GM19463 (cell line): ENCODE results near the gene ANK2.
"Not testable (repeated sequence)": the region's sequence is repeated elsewhere in the genome, so short reads cannot be mapped to it uniquely, and the experiment has no call there.

Experiments
- ATAC-seq: cut with Tn5 transposase; IDR thresholded peaks from one replicate; pipeline ENCODE4 v1.9.1; 2021; ENCODE audit warnings: mild to moderate bottlenecking, moderate library complexity; ENCODE audit not compliant: unreplicated experiment

The ANK2 gene

DNA sequence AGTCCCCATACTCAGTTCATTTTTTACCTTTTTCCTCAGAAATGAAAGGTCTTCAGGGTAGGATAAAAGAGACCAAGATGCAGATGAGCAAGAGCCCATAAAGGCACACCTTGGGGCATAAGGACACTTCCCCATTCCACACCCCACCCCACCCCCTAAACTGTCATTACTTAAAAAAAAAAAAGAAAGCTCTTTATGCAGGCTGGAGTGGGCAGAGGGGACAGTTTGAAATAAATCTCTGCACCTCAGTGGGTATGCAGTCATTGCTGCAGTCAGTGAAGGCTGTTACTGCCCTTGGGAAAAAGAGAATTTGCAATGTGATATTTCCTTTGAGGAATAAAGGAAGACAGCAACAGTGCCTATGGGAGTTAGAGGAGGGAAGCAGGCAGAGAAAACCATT, 137.5 kb downstream of the ANK2 start:
- ATAC-seq: no peak

DNA sequence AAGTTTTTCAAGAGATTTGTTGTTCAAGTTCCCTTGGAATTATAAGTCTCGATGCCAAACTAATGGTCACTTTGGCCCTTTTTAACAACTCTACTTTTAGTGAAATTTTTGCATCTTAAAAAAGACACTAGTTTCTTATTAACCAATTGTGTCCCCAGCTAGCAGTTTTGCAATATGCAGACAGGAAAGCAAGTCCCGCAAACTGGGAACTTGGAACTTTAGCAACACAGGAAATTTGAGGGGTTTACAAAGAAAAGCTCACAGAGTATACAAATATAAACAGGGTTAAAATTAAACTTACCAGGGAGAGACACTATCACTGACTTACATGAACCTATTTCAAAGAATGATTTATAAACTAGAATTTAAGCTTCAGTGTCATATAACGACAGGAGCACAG, 137.9 kb downstream of the ANK2 start:
- ATAC-seq: no peak

DNA sequence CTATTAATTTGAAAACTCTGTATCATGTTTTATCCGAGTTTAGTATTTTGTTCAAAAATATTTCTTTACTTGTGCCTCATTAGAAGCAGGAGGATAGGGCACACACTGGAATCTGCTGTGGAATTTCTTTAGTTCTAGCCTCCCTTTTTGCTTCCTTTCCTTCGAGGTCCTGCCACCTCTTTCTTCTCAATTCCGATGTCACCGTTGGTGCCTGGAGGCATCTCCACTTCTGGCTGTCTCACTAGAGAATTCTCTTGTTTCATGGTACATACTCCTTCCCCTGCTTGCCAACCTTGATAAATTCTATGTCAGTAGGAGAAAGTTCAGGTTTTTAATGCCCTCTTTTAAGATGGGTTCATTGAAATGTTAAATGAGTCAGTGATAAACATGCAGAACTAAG, 140.1 kb downstream of the ANK2 start:
- ATAC-seq: no peak

- ATAC-seq: no peak
Measured at GRCh38 chr4:113209153-113209552, 159.7 kb downstream of the ANK2 start.

GRCh38 chr4:113209652-113210320, 160.3 kb downstream of the ANK2 start:
- ATAC-seq: no peak

- ATAC-seq: no peak
Measured at GRCh38 chr4:113212613-113213012, 163.2 kb downstream of the ANK2 start.

DNA sequence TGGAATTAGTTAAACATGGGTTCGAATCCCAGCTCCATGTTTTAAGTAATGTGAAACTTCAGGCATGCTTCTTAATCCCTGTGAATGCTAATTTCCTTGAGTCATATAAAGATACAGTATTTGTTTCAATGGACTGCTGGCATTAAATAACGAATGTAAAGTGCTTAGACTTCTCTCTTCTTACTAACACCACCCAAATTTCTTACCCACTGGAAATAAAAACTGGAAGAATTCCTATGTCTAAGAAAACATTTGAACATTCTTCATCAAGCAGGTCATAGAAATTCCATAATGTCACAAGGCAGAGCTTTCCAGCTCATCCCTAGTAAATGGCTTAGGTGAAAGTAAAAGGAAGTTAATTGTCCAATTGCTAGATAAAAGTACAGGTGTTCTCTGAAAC, 172.5 kb downstream of the ANK2 start:
- no peak for ATAC-seq

GRCh38 chr4:113222471-113222870, 173.0 kb downstream of the ANK2 start:
- ATAC-seq: no peak

DNA sequence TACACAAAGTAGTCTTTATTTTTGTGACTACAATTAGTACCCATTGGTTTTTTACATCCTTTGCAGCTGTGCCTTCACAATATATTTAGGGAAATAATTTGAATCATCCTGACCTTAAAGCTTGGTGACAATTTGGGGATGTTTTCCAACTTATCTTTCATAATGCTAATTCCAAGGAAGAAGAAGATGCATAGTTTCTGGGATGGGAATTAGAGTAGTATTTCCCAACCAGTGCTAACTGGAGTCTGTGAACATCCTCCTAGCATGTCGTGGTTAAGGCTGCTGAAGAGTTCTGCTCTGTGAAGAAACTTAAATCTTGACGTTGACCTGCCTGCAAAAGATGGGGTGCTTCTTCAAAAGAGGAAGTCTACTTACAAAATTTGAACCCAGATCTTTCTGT, 173.5 kb downstream of the ANK2 start:
- ATAC-seq: no peak

DNA sequence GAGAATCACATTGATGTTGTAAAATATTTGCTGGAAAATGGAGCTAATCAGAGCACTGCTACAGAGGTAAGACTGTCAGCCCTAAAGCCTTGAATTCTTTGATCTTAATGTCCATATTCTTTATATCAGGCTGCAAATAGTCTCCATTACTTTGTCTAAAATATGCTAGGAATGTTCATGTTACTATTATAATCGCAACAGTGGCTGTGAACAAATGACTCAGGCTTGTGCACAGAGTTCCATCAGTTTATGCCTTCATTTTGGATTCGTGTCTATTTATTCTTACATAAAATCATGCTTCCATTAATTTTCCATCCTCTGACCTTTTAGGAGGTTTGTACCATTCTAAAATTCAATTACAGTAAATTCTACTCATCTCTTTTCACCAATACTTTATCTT, 182.7 kb downstream of the ANK2 start:
- no peak for ATAC-seq

DNA sequence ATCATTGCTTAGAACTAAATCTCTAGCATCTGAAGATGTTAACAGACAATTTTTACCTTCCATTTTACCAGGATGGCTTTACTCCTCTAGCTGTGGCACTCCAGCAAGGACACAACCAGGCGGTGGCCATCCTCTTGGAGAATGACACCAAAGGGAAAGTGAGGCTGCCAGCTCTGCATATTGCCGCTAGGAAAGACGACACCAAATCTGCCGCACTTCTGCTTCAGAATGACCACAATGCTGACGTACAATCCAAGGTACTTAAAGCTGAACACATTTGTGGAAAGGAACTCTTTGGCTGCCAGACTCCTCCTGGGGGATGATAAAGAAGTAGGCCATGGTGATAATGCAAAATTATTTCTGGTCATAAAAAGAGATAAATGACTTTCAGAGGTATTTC, 187.5 kb downstream of the ANK2 start:
- ATAC-seq: no peak

GRCh38 chr4:113243312-113243711, 193.9 kb downstream of the ANK2 start:
- ATAC-seq: no peak

- ATAC-seq: not testable (repeated sequence)
Measured at GRCh38 chr4:113244747-113245146, 195.3 kb downstream of the ANK2 start.

- ATAC-seq: no peak
Measured at GRCh38 chr4:113248320-113248719, 198.9 kb downstream of the ANK2 start.

- no peak for ATAC-seq
Measured at GRCh38 chr4:113255628-113256027, 206.2 kb downstream of the ANK2 start.

DNA sequence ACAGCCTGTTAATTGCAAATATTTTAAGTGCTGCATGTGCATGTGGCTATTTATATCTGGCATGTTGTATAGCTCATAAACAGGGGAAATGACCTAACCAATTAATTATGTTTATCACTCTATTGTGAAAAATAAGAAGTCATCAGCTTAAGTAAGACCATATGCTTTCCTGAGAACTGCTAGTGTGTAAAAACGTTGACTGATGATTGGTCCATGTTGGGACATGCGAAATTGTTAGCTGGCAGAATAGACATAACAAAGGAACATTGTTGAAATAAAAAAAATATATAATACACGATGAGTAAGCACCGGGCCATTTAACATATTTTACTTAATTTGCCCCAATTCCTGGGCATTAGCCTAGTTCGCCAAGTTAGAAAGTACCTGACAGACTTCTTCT, 207.5 kb downstream of the ANK2 start:
- no peak for ATAC-seq

DNA sequence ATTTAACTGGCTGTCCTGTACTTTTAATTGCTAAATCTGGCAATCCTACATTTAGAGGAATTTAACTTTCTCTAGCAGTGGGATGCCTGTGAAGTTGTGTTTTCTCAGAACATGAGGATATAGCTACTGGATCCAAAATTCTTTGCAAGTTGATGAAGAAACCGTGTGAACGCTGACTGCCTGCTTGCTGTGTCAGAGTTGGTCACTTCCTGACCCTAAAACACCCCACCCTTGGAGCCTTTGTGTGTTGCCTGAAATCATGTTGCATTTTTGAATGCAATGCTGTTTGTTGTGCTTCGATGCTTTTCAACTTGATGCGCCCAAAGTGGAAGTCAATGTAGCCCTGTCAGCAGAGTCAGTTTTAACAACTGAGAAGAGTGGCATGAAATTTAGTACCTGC, 211.2 kb downstream of the ANK2 start:
- ATAC-seq: no peak

DNA sequence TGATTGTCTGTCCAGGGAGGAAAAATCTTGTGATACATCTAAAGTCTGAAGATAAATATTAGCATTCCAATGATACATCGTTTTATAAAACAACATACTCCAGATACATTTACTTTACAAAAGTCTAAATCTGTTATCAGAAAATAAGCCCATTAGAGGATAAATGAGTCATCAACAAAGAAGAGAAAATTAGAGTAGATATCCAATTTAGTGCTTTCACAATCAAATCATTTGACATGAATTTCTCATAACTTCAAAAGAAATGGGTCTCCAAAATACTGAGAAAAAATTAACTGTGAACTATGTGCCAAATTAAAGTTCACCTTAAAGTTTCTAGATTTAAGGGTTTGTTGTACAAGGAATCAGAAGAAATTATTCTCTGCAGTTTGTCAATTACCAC, 213.8 kb downstream of the ANK2 start:
- ATAC-seq: no peak

DNA sequence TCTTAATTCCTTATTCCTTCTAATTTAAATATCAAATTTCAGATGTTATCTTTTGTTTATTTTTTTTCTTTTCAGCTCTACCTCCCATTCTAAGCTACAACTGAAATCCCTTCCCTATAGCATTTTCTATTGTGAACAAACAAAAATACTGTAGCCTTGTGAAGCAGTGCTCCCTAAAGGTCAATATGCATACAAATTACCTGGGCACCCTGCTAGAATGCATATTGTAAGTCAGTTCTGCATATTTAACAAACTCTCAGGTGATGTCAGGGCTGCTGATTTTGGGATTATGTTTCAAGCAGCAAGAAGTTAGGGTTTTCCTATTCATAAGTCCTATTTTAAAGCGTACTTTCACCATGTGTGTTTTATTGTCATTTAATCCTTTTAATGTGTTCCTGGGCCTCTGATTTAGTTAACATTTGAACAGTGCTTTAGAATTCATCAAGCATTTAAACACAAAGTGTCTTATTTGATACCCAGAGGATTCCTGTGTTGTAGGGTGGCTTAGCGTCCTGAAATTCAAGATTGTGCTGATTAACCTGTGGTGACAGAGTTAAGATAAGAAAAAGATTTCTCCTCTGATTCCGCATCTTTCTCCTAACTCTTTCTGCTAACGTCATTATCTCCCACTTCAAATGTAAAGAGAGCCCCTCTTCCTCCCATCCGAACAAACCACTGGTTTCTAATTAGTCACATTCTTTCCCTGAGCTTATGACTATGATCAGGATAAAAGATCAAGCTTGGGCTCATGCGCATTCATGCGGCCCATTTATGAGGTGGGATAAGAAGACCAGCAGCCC, 221.3 kb downstream of the ANK2 start:
- no peak for ATAC-seq

DNA sequence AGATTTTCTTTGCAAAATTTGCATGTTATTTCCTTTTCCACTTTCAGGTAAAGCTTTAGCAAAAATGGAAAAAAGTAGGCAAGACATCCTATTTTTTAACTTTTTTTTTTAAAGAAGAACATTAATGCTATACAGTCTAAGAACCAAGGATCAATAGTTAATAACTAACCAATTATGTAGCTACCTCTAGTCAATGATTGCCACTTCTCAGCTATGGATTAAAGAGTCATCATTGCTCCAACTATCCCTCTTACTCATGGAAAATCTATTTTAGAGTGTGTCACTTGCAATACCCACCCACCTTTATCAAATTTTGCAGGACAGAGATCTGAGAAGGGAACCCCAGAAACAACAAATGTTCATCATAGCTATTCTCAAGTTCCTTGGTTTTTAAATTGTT, 223.1 kb downstream of the ANK2 start:
- no peak for ATAC-seq

DNA sequence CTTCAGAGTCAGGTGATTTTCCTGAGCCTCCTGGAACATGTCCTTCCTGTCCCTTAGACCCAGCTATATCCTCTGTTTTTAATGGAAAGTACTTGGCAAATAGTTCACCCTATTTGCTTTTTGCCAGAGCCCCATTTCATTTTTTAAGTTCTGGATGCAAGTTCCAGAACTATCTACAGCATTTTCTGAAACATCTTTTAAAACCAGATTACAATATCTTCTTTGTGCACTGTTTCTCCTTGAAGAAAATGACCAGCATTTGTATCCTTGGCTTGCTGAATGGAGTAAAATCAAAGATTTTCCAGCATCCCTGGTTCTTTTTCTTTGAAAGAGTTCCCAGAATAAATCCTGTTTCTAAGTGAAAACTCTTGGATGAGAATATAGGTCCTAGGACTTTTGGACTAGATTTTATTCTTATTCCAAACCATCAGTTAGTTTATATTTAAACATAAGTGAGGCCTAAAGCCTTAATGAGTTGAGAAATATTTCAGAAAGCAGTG, 224.3 kb downstream of the ANK2 start:
- ATAC-seq: no peak

DNA sequence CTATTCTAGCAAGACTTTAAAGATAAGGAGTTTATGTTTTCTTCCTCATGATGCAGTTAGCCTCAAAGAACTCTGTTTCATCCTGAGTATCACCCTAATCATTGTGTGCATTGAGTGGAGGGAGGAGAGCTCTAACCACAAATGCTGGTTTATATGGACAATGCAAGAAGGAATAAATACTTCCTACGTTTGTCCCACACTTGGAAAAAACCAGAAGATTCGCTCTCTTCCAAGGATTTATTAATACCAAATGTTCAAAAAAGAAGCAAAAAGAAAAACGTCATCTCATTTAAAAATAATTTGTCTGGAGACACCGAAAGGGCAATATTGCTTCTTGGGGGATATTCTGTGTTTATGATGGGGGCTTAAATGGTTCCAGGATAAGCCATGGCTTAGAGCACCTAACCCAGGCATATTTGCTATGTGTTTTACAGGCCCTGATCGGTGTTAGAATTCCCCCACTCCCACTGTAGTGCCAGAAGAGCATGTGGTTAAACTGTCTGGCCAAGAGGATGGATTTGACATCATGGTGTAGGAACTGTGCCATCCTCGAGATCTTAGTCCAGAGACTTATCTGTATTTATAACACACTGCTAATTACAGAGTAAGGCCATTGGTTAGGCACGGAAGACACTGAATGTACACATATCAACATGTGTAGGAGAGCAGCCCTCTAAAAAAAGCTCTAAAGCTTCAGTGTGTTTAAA, 227.2 kb downstream of the ANK2 start:
- ATAC-seq: no peak
